Omental fat pad (tissue), 4 donors: ENCODE data around the gene RXFP2. TPM values are rescaled to one million over a fixed set of nuclear protein-coding genes. Genes with fewer than 3 reads are reported as not detected.

Source experiments
- ATAC-seq: fragments of 150-250 bp; one replicate; pipeline ENCODE4 v1.9.1; 2016; ENCODE audit warnings: mild to moderate bottlenecking, moderate library complexity; ENCODE audit not compliant: low FRiP score
- DNase-seq: peaks from one replicate; pipeline ENCODE4 v3.0.0-alpha.2; 2019; ENCODE audit warnings: low spot score
- CTCF ChIP-seq, 3 donors: fragments of 450-650 bp; IDR thresholded peaks; one replicate each; pipeline ENCODE4 v1.5.1; 2016 to 2017; ENCODE audit warnings: antibody characterized with exemption in 3 of 3, mild to moderate bottlenecking in 3 of 3, moderate library complexity in 2 of 3
- total RNA-seq, 4 donors: library from RNA; depleted of rRNA; stranded (reverse); fragments of >200 nt; gene quantifications; one replicate each; pipeline ENCODE4 v1.1.0, GENCODE V29; 2016

RXFP2 gene
- total RNA-seq, 4 donors from 2014 or later: 0.63 TPM; not detected in 3

DNA sequence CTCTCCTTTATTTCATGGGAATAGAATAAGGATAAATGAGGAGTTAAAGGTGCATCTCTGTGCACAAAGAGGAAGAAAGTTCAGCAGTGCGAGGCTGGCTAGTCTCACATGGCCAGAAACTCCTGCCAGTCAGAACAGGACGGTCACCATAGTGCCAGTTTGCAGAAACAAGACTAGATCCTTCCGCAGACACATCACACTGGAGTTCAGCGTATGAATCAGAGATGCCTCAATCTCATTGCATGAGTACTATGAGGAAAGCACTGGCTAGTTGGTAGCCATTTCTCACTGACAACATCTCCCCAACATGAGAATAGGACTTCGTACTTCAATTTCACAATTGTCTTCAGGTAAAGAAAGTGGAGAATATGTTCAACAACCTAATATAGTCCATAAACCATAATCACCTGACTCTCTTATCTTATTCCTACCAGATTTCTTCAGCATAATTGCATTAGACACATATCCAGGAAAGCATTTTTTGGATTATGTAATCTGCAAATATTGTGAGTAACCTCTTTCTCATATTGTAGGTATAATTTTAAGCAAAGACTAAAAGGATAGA is 34.9 kb downstream of the RXFP2 start:
- DNase-seq (no peak), ATAC-seq (no peak)
- TF ChIP-seq CTCF (IDR thresholded peaks at IDR 0.05): no peak

- ATAC-seq (no peak), DNase-seq (no peak)
- no peak for TF ChIP-seq CTCF (IDR thresholded peaks at IDR 0.05)
Observed at GRCh38 chr13:31775148-31775547, 35.8 kb downstream of the RXFP2 start.

DNA sequence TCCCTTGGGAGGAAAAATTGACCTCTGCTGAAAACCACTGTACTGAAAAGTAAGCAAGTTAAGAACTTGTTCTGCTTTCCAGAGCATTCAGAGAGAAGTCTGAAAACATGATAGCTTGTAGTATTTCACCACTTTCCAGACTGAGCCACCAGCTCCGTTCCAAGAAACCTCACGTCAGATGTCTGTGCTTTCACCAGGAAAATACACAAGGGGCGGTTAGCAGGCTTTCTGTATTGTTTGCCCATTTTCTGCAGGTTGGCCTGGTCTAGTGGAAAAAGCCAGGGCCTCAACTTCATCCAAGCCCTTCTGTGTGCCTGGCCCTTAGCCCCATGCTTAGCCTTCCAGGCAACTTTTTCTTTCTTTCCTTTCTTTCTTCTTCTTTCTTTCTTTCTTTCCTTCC is 36.4 kb downstream of the RXFP2 start:
- DNase-seq (no peak), ATAC-seq (no peak)
- TF ChIP-seq CTCF (IDR thresholded peaks at IDR 0.05): no peak

- TF ChIP-seq CTCF (IDR thresholded peaks at IDR 0.05): no peak
- ATAC-seq: no peak
- no peak for DNase-seq
Observed at GRCh38 chr13:31781064-31781463, 41.7 kb downstream of the RXFP2 start.

GRCh38 chr13:31786011-31786410 is 46.7 kb downstream of the RXFP2 start:
- no peak for TF ChIP-seq CTCF (IDR thresholded peaks at IDR 0.05)
- DNase-seq: no peak
- ATAC-seq: peak; percentile 89

DNA sequence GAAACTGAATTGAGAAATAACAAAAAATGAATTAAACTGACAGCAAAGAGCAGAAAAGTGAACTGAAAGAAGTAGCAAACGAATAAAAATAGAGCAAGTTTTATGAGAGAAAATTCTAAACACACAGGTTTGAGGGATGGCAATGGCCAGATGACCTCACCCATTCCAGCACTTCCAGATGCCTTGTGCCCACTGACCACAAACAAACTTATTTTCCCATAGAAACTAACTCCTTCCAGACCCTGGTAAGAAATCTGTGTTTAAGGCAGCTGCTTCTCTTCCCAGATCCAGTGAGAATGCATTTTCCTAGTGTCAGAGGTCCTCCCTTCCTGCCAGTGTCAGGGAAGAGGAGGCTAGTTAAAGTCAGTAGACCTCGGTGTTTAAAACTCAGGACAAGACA is 51.7 kb downstream of the RXFP2 start:
- TF ChIP-seq CTCF (IDR thresholded peaks at IDR 0.05): no peak
- DNase-seq: no peak
- ATAC-seq: no peak

DNA sequence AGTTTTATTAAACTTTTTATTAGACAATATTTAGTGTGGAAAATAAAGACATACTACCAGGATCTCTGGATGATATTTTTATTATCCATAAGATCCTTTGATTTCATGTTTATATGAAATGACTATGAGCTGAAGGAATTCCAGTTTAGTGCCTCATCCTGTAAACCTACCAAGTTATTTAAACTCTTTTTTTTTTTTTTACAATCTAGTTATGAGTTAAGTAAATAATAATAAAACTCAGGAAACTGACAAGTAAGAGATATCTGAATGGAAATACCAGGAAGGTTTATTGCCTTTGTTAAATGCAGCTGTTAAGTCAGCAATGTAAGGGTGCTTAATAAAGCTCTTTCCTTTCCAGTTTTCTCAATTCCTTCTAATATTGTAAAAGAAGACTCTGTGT is 53.9 kb downstream of the RXFP2 start:
- no peak for DNase-seq
- no peak for TF ChIP-seq CTCF (IDR thresholded peaks at IDR 0.05)
- ATAC-seq: no peak
